Stimulated activated CD4-positive, alpha-beta T cell treated with anti-CD3 and anti-CD28 coated beads, Interleukin-2, amount 100 ng/mL, for 4 hours (primary cell): ENCODE results near the gene SMAD2.
"Not testable (repeated sequence)": the region's sequence is repeated elsewhere in the genome, so short reads cannot be mapped to it uniquely, and the experiment has no call there.

ENCODE experiments used
- DNase-seq: peaks from one replicate; pipeline ENCODE4 v3.0.0-alpha.2; 2020; ENCODE audit warnings: low read depth

The SMAD2 gene

GRCh38 chr18:47930199-47930930 is at the start of gene SMAD2:
TSS of gene SMAD2 (minus strand) at chr18:47930659. CDS start at chr18:47896756, 33,903 bp downstream.
- peak; percentile 72 for DNase-seq

- DNase-seq = no peak
These were observed 49.2 kb upstream of the SMAD2 start for GRCh38 chr18:47979611-47980200.

- no peak for DNase-seq
These were observed 48.1 kb upstream of the SMAD2 start for GRCh38 chr18:47978603-47979002.

GRCh38 chr18:47978141-47978540 is 47.7 kb upstream of the SMAD2 start:
- DNase-seq = no peak

GRCh38 chr18:47975701-47976100 is 45.2 kb upstream of the SMAD2 start:
- no peak for DNase-seq

- no peak for DNase-seq
These were observed 44.6 kb upstream of the SMAD2 start for GRCh38 chr18:47975105-47975504.

- no peak for DNase-seq
These were observed 40.4 kb upstream of the SMAD2 start for GRCh38 chr18:47970664-47971531.

- no peak for DNase-seq
These were observed 39.4 kb upstream of the SMAD2 start for GRCh38 chr18:47969816-47970215.

GRCh38 chr18:47968721-47969120 is 38.3 kb upstream of the SMAD2 start:
- DNase-seq = no peak

GRCh38 chr18:47968006-47968676 is 37.7 kb upstream of the SMAD2 start:
- no peak for DNase-seq

GRCh38 chr18:47964053-47964452 is 33.6 kb upstream of the SMAD2 start:
- no peak for DNase-seq

GRCh38 chr18:47961003-47961402 is 30.5 kb upstream of the SMAD2 start:
- DNase-seq = not testable (repeated sequence)

- no peak for DNase-seq
These were observed 23.0 kb upstream of the SMAD2 start for GRCh38 chr18:47953471-47953931.

GRCh38 chr18:47950511-47950910 is 20.1 kb upstream of the SMAD2 start:
- DNase-seq = no peak

- DNase-seq = no peak
These were observed 18.7 kb upstream of the SMAD2 start for GRCh38 chr18:47949202-47949601.

- DNase-seq = no peak
These were observed 16.4 kb upstream of the SMAD2 start for GRCh38 chr18:47946889-47947288.

GRCh38 chr18:47944972-47945852 is 14.8 kb upstream of the SMAD2 start:
- no peak for DNase-seq

GRCh38 chr18:47936952-47937351 is 6.5 kb upstream of the SMAD2 start:
- no peak for DNase-seq

- no peak for DNase-seq
These were observed 5.0 kb upstream of the SMAD2 start for GRCh38 chr18:47935321-47936055.

- DNase-seq = no peak
These were observed 2.1 kb upstream of the SMAD2 start for GRCh38 chr18:47932603-47933002.
